Vagina (tissue), 2 donors: ENCODE measurements around the gene MYL5. TPM values are rescaled to one million over a fixed set of nuclear protein-coding genes. Genes with fewer than 3 reads are reported as not detected.

Source experiments
- DNase-seq, 2 donors: peaks; one replicate each; pipeline ENCODE4 v3.0.0-alpha.2; 2017; ENCODE audit errors: extremely low spot score in 2 of 2
- H3K27ac ChIP-seq: fragments of 200-600 bp; sonication (generic); one replicate; pipeline ENCODE4 v1.5.1; 2019
- H3K27me3 ChIP-seq: fragments of 200-600 bp; sonication (generic); one replicate; pipeline ENCODE4 v1.5.1; 2019
- H3K36me3 ChIP-seq, 2 donors: fragments of 200-600 bp; sonication (generic); one replicate each; pipeline ENCODE4 v1.5.1; 2017 to 2019
- H3K4me1 ChIP-seq: fragments of 200-600 bp; sonication (generic); one replicate; pipeline ENCODE4 v1.5.1; 2019
- H3K4me3 ChIP-seq, 2 donors: fragments of 200-600 bp; sonication (generic); 1 replicate in 1 of 2; 2 replicates in 1 of 2; pipeline ENCODE4 v1.5.1; 2016 to 2019
- H3K9me3 ChIP-seq: fragments of 200-600 bp; sonication (generic); one replicate; pipeline ENCODE4 v1.5.1; 2019
- POLR2A ChIP-seq, 2 donors: fragments of 450-650 bp; IDR thresholded peaks; one replicate each; pipeline ENCODE4 v1.6.1; 2017; ENCODE audit warnings: antibody characterized with exemption in 2 of 2, mild to moderate bottlenecking in 2 of 2, moderate library complexity in 2 of 2
- POLR2AphosphoS5 ChIP-seq, 2 donors: sonication (generic); formaldehyde crosslinking; IDR thresholded peaks; one replicate each; pipeline ENCODE4 v1.9.0; 2017; ENCODE audit warnings: antibody characterized with exemption in 2 of 2, mild to moderate bottlenecking in 2 of 2, low read depth in 1 of 2; ENCODE audit not compliant: insufficient read depth in 1 of 2
- intact Hi-C: fragments of 100-400 bp; cut with DNase I; formaldehyde crosslinking; loops from one replicate; pipeline ENCODE4 v1.15.1; 2023
- total RNA-seq: library from RNA; depleted of rRNA; stranded (reverse); fragments of >200 nt; gene quantifications from one replicate; pipeline ENCODE4 v1.2.3, GENCODE V29; 2016
- TF ChIP-seq, protein P1 (sequence below), 3 experiments: fragments of 450-650 bp in 2 of 3; fragments of 200-600 bp in 1 of 3; sonication (generic) in 1 of 3; IDR thresholded peaks; one replicate each; pipeline ENCODE4 v1.5.1; 2017 to 2019; ENCODE audit warnings: antibody characterized with exemption in 3 of 3, mild to moderate bottlenecking in 2 of 3, moderate library complexity in 2 of 3

MYL5 gene
- total RNA-seq, 1 donor from 2014 or later: 3.4 TPM

DNA sequence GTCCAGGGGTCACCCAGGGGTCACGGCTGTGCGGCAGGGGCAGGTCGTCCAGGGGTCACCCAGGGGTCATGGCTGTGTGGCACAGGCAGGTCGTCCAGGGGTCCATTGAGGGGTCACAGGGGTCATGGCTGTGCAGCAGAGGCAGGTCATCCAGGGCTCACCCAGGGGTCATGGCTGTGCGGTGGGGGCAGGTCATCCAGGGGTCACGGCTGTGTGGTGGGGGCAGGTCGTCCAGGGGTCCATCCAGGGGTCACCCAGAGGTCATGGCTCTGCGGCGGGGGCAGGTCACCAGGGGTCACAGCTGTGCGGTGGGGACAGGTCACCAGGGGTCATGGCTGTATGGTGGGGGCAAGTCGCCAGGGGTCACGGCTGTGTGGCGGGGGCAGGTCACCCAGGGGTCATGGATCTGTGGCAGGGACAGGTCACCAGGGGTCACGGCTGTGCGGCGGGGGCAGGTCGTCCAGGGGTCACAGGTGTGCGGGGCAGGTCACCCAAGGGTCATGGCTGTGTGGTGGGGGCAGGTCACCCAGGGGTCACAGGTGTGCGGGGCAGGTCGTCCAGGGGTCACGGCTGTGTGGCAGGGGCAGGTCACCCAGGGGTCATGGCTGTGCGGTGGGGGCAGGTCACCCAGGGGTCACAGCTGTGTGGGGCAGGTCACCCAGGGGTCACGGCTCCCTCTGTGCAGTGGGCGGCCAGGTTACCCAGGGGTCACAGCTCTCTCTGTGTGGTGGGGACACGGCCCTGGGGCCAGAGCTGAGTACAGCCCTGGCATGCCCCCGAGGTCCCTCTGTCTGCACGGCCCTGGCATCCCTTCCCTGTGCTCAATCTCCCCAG, 16.3 kb upstream of the MYL5 start:
- peaks cover 3% of the 10 kb centered on the region for H3K4me1 ChIP-seq
- TF ChIP-seq, protein P1, sequence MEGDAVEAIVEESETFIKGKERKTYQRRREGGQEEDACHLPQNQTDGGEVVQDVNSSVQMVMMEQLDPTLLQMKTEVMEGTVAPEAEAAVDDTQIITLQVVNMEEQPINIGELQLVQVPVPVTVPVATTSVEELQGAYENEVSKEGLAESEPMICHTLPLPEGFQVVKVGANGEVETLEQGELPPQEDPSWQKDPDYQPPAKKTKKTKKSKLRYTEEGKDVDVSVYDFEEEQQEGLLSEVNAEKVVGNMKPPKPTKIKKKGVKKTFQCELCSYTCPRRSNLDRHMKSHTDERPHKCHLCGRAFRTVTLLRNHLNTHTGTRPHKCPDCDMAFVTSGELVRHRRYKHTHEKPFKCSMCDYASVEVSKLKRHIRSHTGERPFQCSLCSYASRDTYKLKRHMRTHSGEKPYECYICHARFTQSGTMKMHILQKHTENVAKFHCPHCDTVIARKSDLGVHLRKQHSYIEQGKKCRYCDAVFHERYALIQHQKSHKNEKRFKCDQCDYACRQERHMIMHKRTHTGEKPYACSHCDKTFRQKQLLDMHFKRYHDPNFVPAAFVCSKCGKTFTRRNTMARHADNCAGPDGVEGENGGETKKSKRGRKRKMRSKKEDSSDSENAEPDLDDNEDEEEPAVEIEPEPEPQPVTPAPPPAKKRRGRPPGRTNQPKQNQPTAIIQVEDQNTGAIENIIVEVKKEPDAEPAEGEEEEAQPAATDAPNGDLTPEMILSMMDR (IDR thresholded peaks at IDR 0.05): no peak
- TF ChIP-seq POLR2A (IDR thresholded peaks at IDR 0.05) (no peak), POLR2AphosphoS5 (IDR thresholded peaks at IDR 0.05; ENCODE audit: insufficient read depth in 1 of 2, low read depth in 1 of 2) (no peak)
- H3K27me3 ChIP-seq: no peaks in the 10 kb centered on the region
- intact Hi-C loops: no loop called here
- no peak overlapping the region for H3K27ac ChIP-seq
- no peak overlapping the region for H3K4me3 ChIP-seq
- no peak for DNase-seq
- no peaks in the 10 kb centered on the region for H3K9me3 ChIP-seq
- H3K36me3 ChIP-seq: no peaks in the 10 kb centered on the region

DNA sequence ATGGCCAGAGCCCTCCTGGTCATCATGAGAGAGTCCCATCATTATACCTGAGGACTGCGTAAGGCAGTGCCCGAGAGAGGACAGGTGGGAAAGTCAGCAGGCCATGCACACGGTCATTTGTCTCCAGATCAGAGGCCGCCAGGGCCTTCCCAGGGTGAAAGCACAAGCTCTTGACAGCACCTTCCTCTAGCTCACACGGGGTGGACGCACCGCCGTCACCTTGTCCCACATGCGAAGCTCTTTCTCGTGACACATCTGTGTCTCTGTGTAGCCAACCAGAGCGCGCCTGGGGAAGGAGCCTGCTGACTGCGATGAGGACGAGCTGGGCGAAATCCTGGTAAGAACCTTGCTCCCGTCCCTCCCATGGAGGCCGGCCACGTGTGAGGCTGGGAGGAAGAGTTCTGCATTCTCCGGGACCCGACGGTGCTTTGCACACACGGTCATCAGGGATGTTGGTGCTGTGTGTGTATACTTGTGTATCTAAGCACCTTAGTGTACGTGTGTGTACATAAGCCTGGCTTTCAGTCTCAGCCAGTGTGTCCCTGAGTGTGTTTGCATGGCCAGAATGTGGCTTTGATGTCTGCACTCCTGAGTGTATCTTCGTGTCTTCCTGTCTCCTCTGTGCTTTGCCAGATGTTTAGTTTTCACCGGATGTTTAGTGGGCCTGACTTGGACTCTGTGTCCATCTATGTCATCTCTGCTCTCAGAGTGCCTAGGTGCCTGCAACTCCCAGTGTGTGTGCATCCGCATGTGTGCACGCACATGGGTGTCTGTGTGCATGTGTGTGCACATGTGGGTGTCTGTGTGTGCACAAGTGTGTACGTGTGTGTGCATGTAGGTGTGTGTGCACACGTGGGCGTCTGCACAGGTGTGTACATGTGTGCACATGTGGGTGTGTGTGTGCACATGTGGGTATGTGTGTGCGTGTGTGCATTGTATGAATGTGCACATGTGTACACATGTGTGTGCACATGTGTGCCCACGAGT, 15.4 kb upstream of the MYL5 start:
- Histone ChIP-seq H3K4me1 (peaks cover 12% of the 10 kb centered on the region), H3K4me3 (no peak overlapping the region), H3K36me3 (no peaks in the 10 kb centered on the region), H3K9me3 (no peaks in the 10 kb centered on the region), H3K27ac (no peak overlapping the region), H3K27me3 (no peaks in the 10 kb centered on the region)
- intact Hi-C loops: no loop called here
- TF ChIP-seq, protein P1 (IDR thresholded peaks at IDR 0.05): no peak
- TF ChIP-seq POLR2AphosphoS5 (IDR thresholded peaks at IDR 0.05; ENCODE audit: insufficient read depth in 1 of 2, low read depth in 1 of 2) (no peak), POLR2A (IDR thresholded peaks at IDR 0.05) (no peak)
- DNase-seq: no peak

- H3K27me3 ChIP-seq: no peaks in the 10 kb centered on the region
- intact Hi-C loops: no loop called here
Observed at GRCh38 chr4:659851-660250, 14.5 kb upstream of the MYL5 start.

GRCh38 chr4:660401-660800, 13.9 kb upstream of the MYL5 start:
- no peaks in the 10 kb centered on the region for H3K36me3 ChIP-seq
- H3K9me3 ChIP-seq: no peaks in the 10 kb centered on the region
- H3K27me3 ChIP-seq: no peaks in the 10 kb centered on the region
- DNase-seq: no peak
- H3K27ac ChIP-seq: no peak overlapping the region
- peaks cover 17% of the 10 kb centered on the region for H3K4me1 ChIP-seq
- intact Hi-C loops: no loop called here
- TF ChIP-seq POLR2A (IDR thresholded peaks at IDR 0.05) (no peak), POLR2AphosphoS5 (IDR thresholded peaks at IDR 0.05; ENCODE audit: insufficient read depth in 1 of 2, low read depth in 1 of 2) (no peak)
- TF ChIP-seq, protein P1 (IDR thresholded peaks at IDR 0.05): no peak
- no peak overlapping the region for H3K4me3 ChIP-seq

More at GRCh38 chr4:659851-660250, 14.5 kb upstream of the MYL5 start:
- H3K9me3 ChIP-seq: no peaks in the 10 kb centered on the region
- no peak overlapping the region for H3K4me3 ChIP-seq
- no peaks in the 10 kb centered on the region for H3K36me3 ChIP-seq
- no peak overlapping the region for H3K27ac ChIP-seq
- no peak for DNase-seq
- TF ChIP-seq POLR2A (IDR thresholded peaks at IDR 0.05) (no peak), POLR2AphosphoS5 (IDR thresholded peaks at IDR 0.05; ENCODE audit: insufficient read depth in 1 of 2, low read depth in 1 of 2) (no peak)
- TF ChIP-seq, protein P1 (IDR thresholded peaks at IDR 0.05): no peak
- peaks cover 17% of the 10 kb centered on the region for H3K4me1 ChIP-seq
